Measurements from ENCODE around the gene TIMM10B. TPM values are rescaled to one million over a fixed set of nuclear protein-coding genes. Genes with fewer than 3 reads are reported as not detected.

Gene TIMM10B
- total and polyA plus RNA-seq, 2 of the 4 experiments (the other 2 are of a cell fraction) = 24.7 to 27.1 TPM

DNA sequence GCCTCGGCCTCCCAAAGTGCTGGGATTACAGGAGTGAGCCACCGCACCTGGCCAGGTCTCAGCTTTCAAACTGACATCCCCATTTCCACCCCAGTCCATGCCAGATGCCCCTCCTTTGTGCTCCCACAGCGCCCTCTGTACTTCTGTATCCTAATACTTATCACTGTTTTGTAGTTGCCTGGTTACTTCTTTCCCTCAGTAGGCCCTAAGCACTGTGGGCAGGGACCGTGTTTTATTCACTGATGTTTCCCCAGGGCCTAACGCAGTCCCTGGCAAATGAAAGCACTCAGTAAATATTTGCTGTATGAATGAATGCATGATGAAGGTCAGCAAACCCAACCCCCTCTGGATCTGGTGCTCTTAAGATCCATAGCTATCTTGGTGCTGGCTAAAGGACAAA lies 5.4 kb upstream of the TIMM10B start:
- POLR2A ChIA-PET (ENCODE audit: unreplicated experiment) = interaction anchor here (0.6 to 0.7 kb wide), 2 partner anchors 146 to 281 kb away, joined by 3 to 9 read pairs; no protein-coding TSS in a partner anchor
- dilution Hi-C loops (cut with HindIII; ENCODE audit: low sequenced_read_pairs, unreplicated experiment) (no loop called here), intact Hi-C loops (cut with micrococcal nuclease) (no loop called here), in situ Hi-C loops (cut with MboI; ENCODE audit: low sequenced_read_pairs) (no loop called here)
- H2BK20ac ChIP-seq (ENCODE audit: low read depth, low read length) = no peak overlapping the region
- no peak overlapping the region for H3K4me3 ChIP-seq (ENCODE audit: insufficient read depth, low read depth, low read length)
- DNase-seq (no peak), ATAC-seq (ENCODE audit: low read depth) (no peak)
- peak overlapping the region; percentile 42 for H2AK9ac ChIP-seq (replicated peaks; ENCODE audit: low read depth, low read length, poor library complexity)
- H4K8ac ChIP-seq (ENCODE audit: low read depth in 2 of 2, low read length in 2 of 2) = no peak overlapping the region
- peaks cover 35 to 72% of the 10 kb centered on the region in 2 experiments; a peak in 3 of 4 replicates for H3K79me1 ChIP-seq (ENCODE audit: low read depth in 1 of 2, low read length in 2 of 2)
- H3K4me2 ChIP-seq (ENCODE audit: low read depth, low read length) = no peak overlapping the region
- no peak overlapping the region for H2BK15ac ChIP-seq (ENCODE audit: low read depth, low read length)
- no peak overlapping the region for H3K14ac ChIP-seq (replicated peaks; ENCODE audit: low read depth, low read length)
- H2BK5ac ChIP-seq (ENCODE audit: low read depth, low read length, poor library complexity, severe bottlenecking) = no peak overlapping the region
- H3K36me3 ChIP-seq (ENCODE audit: control insufficient read depth, insufficient read depth, low read length) = peaks cover 29% of the 10 kb centered on the region
- peaks cover 10% of the 10 kb centered on the region for H3K4me1 ChIP-seq (ENCODE audit: control insufficient read depth, insufficient read depth, low read length)
- peaks cover 13% of the 10 kb centered on the region for H3K9me1 ChIP-seq (ENCODE audit: insufficient read depth, low read length)
- H3K56ac ChIP-seq (ENCODE audit: extremely low read depth, insufficient read depth, low read length) = no peak overlapping the region
- no peaks in the 10 kb centered on the region; the same call in 1 of the 2 replicates for H4K20me1 ChIP-seq (ENCODE audit: insufficient read depth, low read length)
- no peak overlapping the region for H3K27ac ChIP-seq (ENCODE audit: insufficient read depth, low read length)
- H4K91ac ChIP-seq (ENCODE audit: insufficient read depth, low read depth, low read length) = no peak overlapping the region
- TF ChIP-seq RAD21 (IDR thresholded peaks at IDR 0.05; ENCODE audit: low read length) = no peak
- TF ChIP-seq, protein P1, sequence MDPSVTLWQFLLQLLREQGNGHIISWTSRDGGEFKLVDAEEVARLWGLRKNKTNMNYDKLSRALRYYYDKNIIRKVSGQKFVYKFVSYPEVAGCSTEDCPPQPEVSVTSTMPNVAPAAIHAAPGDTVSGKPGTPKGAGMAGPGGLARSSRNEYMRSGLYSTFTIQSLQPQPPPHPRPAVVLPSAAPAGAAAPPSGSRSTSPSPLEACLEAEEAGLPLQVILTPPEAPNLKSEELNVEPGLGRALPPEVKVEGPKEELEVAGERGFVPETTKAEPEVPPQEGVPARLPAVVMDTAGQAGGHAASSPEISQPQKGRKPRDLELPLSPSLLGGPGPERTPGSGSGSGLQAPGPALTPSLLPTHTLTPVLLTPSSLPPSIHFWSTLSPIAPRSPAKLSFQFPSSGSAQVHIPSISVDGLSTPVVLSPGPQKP (IDR thresholded peaks at IDR 0.05; ENCODE audit: borderline replicate concordance, low read depth, low read length) = no peak
- no peak overlapping the region for H3K18ac ChIP-seq (ENCODE audit: low read depth, low read length)
- no peak overlapping the region for H3K4ac ChIP-seq (ENCODE audit: low read depth, low read length)
- H3K23ac ChIP-seq (ENCODE audit: low read depth, low read length) = no peak overlapping the region
- H4K5ac ChIP-seq (ENCODE audit: low read depth, low read length) = no peak overlapping the region
- no peak overlapping the region for H2AFZ ChIP-seq (replicated peaks; ENCODE audit: low read length, poor library complexity)
- no peak overlapping the region for H3K9ac ChIP-seq (ENCODE audit: low read depth, low read length)
- H3K9me3 ChIP-seq (ENCODE audit: control insufficient read depth, insufficient read depth, low read length) = no peaks in the 10 kb centered on the region
- BruUV-seq (replicated peaks) = no TSS peak
- H3K27me3 ChIP-seq (ENCODE audit: control insufficient read depth, insufficient read depth, low read length) = no peaks in the 10 kb centered on the region
- no peak overlapping the region for H2BK120ac ChIP-seq (ENCODE audit: low read depth, low read length)
- 100% methylated on average over 1 of the region's 5 CpGs; no CpG with 5 or more reads in 1 of the 2 experiments for WGBS, 2 experiments (ENCODE audit: extremely low coverage in 2 of 2, insufficient read length in 1 of 2)
- CTCF ChIA-PET = no interaction called here
- no peak overlapping the region for H2AK5ac ChIP-seq (ENCODE audit: low read depth, low read length)

All from IMR-90 (cell line).